Stimulated activated CD4-positive, alpha-beta T cell treated with anti-CD3 and anti-CD28 coated beads, Interleukin-1b, Interleukin-23, amount 100 ng/mL, for 48 hours (primary cell): ENCODE data around the gene BCL2L1.
"Not testable (repeated sequence)": the region's sequence is repeated elsewhere in the genome, so short reads cannot be mapped to it uniquely, and the experiment has no call there.

Experiments
- DNase-seq: peaks from one replicate; pipeline ENCODE4 v3.0.0-alpha.2; 2020

Gene BCL2L1

GRCh38 chr20:31722257-31723068 is at the start of gene BCL2L1:
BCL2L1 (minus strand) TSS chr20:31722868; CDS start chr20:31722218, 650 bp downstream.
- DNase-seq: peak; percentile 78

- no peak for DNase-seq
Measured at GRCh38 chr20:31770243-31770642, 47.6 kb upstream of the BCL2L1 start.

DNA sequence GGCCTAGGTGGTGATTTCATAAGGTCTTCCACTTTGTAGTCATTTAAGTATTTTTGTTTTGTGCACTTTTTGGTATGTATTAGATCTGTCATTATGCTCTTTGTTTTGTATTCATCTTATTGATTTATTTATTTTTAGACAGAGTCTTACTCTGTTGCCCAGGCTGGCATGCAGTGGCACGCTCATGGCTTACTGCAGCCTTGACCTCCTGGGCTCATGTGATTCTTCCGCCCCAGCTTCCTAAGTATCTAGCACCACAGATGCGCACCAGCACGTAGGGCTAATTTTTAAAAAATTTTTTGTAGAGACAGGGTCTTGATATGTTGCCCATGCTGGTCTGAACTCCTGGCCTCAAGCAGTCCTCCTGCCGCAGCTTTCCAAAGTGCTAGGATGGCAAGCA is 47.0 kb upstream of the BCL2L1 start:
- no peak for DNase-seq

DNA sequence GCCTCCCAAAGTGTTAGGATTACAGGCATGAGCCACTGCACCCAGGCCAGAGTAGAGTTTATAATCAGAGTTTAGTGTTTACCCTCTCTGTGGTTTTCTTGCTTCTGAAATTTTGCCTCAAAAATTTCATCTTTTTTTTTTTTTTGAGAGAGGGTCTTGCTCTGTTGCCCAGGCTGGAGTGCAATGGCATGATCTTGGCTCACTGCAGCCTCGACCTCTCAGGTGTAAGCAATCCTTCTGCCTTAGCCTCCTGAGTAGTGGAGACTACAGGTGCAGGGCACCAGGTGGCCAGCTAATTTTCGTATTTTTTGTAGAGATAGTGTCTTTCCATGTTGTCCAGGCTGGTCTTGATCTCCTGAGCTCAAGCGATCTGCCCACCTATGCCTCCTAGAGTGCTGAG is 45.1 kb upstream of the BCL2L1 start:
- DNase-seq: no peak

- no peak for DNase-seq
Measured at GRCh38 chr20:31764641-31765305, 42.1 kb upstream of the BCL2L1 start.

DNA sequence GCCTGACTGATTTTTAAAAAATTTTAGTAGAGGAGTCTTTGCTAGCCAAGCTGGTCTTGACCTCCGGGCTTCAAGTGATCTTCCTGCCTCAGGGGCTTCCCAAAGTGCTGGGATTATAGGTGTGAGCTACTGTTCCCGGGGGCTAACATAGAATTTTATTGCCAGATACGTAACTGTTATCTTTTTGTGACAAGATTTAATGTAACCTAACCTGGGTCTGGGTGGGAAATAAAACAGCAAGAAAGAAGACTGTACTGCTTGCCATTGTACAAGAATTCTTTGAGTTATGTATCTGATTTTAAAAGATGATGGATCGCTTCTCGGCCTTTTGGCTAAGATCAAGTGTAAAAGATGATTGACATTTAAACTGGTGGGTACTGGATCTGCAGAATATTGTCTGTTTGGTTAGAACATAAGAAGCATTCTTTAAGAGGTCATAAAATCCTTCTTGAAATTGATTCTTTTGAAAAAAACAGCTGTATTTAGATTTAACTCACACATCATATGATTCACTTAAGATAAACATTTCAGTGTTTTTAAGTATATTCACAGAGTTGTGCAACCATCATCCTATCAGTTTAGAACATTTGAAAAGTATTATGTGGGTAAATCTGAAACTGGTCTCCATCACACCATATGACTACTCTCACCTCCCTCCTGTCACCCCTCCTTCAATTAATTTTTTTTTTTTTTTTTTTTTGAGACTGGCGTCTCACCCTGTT is 38.0 kb upstream of the BCL2L1 start:
- DNase-seq: no peak

GRCh38 chr20:31759836-31760518 is 37.3 kb upstream of the BCL2L1 start:
- no peak for DNase-seq

GRCh38 chr20:31758991-31759390 is 36.3 kb upstream of the BCL2L1 start:
- no peak for DNase-seq

- no peak for DNase-seq
Measured at GRCh38 chr20:31758521-31758920, 35.9 kb upstream of the BCL2L1 start.

- no peak for DNase-seq
Measured at GRCh38 chr20:31757254-31757653, 34.6 kb upstream of the BCL2L1 start.

DNA sequence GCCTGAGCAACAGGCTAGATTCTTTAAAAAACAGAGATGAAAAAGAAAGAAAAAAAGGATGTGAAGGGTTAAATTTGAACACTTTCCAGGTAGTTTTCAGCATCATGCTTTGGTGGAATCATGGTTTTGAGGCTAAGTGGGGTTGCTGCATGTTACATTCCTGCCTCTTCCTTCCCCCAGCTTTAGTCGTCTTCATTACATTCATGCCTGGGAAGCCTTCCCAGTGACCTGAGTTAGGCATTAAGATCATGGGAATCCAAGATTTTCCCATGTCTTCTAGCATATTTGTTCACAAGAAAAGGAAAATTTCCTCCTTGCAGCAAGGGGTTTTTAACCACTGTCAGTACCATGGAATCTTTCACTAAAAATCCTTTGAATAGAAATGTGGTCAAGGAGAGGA is 28.5 kb upstream of the BCL2L1 start:
- DNase-seq: no peak

- DNase-seq: no peak
Measured at GRCh38 chr20:31749223-31749622, 26.6 kb upstream of the BCL2L1 start.

DNA sequence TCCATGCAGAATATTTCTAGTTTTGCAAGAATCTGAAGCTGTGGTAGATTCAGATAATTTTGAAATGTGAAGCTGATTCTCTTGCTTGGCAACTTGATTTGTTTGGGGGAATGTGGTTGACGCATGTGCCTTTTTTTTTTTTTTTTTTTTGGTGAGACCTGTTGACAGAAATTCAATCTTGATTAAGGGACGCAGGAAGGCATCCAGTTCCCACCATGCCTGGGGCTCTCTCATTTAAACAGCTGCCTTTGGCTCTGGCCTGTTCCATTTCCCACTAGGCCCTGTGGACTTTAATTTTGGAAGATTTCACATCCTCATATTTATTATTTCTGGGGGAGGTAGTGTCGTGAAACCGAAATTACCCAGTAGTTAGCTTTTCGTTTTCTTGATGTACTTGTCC is 25.0 kb upstream of the BCL2L1 start:
- DNase-seq: no peak

GRCh38 chr20:31747028-31747427 is 24.4 kb upstream of the BCL2L1 start:
- DNase-seq: not testable (repeated sequence)

DNA sequence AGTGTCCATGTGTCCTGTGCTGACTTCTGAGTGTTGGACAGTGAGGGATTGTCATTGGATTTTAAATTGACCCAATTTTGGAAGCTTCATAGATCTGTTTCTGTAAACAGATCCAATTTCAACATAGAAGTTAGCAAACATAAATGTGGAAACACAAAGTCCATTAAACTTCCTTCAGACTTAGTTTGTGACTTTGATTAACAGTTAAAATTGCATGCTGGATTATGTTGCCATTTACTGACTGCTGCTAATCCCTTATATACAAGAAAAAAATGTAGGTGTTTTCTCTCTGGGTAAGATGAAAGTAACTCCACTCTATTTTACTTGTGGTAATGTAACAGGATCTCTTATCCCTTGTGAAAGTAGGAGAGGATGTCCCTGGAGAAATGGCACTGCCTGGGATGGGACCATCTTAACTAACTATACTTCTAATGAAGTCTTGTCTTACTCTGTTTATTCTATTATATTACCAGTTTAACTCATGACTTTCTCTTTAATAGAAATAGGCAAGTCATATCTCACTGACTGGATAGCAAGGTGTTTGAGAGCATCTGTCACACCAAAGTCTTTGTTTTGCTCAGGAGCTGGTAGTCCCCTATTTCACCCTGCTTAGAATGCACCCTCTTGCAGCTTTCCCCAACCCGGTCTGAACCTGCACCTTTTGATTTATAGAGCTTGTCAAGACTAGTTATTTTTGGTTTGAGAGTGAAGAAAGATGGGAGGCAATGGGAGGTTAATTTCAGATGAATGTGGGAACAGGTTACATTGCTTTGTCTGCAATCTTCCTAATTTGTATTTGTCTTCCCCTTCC is 23.6 kb upstream of the BCL2L1 start:
- no peak for DNase-seq

- DNase-seq: no peak
Measured at GRCh38 chr20:31740656-31741323, 18.1 kb upstream of the BCL2L1 start.

DNA sequence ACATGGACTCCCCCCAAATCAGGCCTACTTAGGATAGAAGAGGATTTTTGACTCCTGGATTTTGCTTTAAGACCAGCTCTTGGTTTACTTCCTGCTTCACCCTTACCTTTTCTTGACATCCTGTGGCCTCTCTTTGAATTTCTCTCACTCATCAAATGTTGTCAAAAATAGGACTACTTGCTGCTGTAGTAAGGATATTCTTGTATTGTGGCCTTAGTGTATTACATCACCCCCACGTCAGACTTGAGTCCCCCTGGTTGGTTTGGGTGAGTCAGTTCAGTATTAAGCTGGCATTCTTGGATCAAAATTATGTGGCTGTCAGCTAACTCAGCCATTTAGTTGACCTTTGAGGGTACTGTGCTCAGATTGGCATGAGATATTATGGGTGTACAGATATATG is 17.5 kb upstream of the BCL2L1 start:
- DNase-seq: no peak

GRCh38 chr20:31739550-31739977 is 16.9 kb upstream of the BCL2L1 start:
- DNase-seq: no peak

- peak; percentile 92 for DNase-seq
Measured at GRCh38 chr20:31738729-31739549, 16.3 kb upstream of the BCL2L1 start, which contains the start of gene TPX2. TPX2 (plus strand) TSS chr20:31739290; CDS start chr20:31757477, 18,187 bp downstream.

DNA sequence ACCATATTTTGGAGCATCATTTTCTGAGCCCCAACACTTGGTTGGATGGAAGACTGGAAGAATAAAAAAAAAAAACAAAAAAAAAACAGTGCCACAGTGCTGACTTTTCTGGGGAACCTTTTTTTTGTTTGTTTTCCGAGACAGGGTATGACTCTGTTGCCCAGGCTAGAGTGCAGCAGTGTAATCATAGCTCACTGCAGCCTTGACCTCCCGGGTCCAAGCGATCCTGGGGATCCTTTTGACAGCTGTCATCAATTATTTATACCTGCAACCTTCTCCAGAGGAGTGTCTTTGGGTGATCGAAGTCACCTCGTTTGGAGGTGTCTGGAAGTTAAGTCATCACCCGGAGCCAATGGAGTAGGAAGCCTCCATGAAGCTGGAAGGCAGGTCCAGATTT is 8.7 kb upstream of the BCL2L1 start:
- DNase-seq: no peak
